Measurements from ENCODE around the gene RAB3B. TPM values are rescaled to one million over a fixed set of nuclear protein-coding genes. Genes with fewer than 3 reads are reported as not detected.
"Not testable (repeated sequence)": the region's sequence is repeated elsewhere in the genome, so short reads cannot be mapped to it uniquely, and the experiment has no call there.

RAB3B gene
- total RNA-seq, 4 donors from 2014 or later = 1.8 to 4.5 (median 3.4) TPM

DNA sequence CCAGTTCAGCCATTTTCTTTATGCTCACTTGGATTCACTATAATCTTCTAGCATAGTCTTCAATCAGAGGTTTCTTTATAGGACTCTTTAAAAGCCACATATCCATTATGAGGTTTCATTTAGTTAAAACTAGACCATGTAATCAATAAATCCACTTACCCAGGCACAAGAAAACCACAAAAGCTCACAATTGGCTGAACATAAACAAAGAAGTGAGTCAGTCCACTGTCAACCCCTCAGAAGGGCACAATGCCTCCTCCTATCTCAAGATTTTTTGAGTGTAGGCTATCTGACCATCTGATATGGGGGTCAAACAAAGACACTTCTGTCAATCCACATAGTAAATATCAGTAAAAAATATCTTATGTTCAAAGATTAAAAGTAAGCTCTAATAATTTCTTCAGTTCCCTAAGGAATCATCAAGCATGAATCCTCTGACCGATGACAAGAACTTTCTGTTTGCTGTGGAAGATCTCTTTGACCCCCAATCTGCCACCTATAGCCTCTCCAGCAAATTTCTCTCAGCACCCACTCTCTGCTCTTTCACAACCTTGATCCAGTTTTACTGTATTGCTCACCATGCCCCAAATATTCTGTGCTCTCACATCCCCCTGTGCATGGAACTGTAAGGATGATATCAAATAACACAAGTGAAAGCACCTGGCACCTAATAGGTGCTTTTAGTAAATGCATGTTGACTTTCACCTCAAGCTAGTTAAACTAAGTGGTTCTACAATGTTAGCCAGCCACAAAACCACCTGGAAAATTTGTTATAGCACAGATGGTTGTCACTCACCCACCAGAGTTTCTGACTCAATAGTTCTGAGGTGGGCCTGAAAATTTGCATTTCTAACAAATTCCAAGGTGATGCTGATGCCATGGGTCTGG is 16.7 kb downstream of the RAB3B start:
- in situ Hi-C loops (cut with MboI; ENCODE audit: low pct_ligation_motif_present in 1 of 4, low pct_unique_long_range_greater_than_20kb in 1 of 4, low sequenced_read_pairs in 3 of 4) = no loop called here
- Histone ChIP-seq H3K36me3 (no peaks in the 10 kb centered on the region), H3K4me1 (no peaks in the 10 kb centered on the region), H3K4me3 (no peak overlapping the region), H3K27me3 (no peaks in the 10 kb centered on the region), H3K9me3 (no peaks in the 10 kb centered on the region), H3K27ac (no peak overlapping the region)
- WGBS, 2 donors (ENCODE audit: low coverage in 1 of 2) = 60 to 90% methylated on average over 1 of the region's 1 CpG
- intact Hi-C loops (cut with DNase I; ENCODE audit: low total_unique reads) = no loop called here
- DNase-seq = no peak
- TF ChIP-seq, protein P1, sequence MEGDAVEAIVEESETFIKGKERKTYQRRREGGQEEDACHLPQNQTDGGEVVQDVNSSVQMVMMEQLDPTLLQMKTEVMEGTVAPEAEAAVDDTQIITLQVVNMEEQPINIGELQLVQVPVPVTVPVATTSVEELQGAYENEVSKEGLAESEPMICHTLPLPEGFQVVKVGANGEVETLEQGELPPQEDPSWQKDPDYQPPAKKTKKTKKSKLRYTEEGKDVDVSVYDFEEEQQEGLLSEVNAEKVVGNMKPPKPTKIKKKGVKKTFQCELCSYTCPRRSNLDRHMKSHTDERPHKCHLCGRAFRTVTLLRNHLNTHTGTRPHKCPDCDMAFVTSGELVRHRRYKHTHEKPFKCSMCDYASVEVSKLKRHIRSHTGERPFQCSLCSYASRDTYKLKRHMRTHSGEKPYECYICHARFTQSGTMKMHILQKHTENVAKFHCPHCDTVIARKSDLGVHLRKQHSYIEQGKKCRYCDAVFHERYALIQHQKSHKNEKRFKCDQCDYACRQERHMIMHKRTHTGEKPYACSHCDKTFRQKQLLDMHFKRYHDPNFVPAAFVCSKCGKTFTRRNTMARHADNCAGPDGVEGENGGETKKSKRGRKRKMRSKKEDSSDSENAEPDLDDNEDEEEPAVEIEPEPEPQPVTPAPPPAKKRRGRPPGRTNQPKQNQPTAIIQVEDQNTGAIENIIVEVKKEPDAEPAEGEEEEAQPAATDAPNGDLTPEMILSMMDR (IDR thresholded peaks at IDR 0.05) = no peak
- TF ChIP-seq POLR2A (IDR thresholded peaks at IDR 0.05) = no peak
- TF ChIP-seq EP300 (IDR thresholded peaks at IDR 0.05; ENCODE audit: low read depth) = no peak
- TF ChIP-seq POLR2AphosphoS5 (IDR thresholded peaks at IDR 0.05) = no peak

DNA sequence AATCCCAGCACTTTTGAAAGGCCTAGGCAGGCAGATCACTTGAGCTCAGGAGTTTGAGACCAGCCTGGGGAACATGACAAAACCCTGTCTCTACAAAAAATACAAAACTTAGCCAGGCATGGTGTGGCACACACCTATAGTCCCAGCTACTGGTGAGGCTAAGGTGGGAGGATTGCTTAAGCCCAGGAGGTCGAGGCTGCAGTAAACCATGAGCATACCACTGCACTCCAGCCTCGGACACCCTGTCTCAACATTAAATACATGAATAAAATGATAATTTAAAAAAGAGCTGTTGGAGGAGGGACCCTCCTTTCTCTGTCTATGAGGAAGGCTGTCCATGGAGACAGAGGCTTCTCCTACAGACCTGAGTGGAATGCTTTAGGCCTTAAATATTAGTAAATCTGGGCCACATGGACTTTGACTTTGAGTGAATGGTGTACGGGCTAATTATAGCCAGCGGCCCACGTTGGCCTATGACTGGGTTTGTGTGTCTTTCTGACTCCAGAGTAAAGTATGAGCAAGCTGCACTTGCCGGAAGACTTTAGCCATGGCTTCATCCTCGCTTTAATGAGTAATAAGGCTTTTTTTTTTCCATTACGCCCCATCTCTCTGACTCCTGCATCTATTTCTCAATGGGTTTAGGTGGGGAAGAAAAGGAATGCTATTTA is 21.3 kb downstream of the RAB3B start:
- H3K27ac ChIP-seq = no peak overlapping the region
- H3K4me1 ChIP-seq = no peaks in the 10 kb centered on the region
- TF ChIP-seq POLR2AphosphoS5 (IDR thresholded peaks at IDR 0.05) (no peak), POLR2A (IDR thresholded peaks at IDR 0.05) (no peak), EP300 (IDR thresholded peaks at IDR 0.05; ENCODE audit: low read depth) (no peak)
- TF ChIP-seq, protein P1 (IDR thresholded peaks at IDR 0.05) = no peak
- WGBS, 2 donors (ENCODE audit: low coverage in 1 of 2) = 77 to 84% methylated on average over 8 of the region's 8 CpGs
- H3K9me3 ChIP-seq = no peaks in the 10 kb centered on the region
- intact Hi-C loops (cut with DNase I; ENCODE audit: low total_unique reads) = no loop called here
- no peaks in the 10 kb centered on the region for H3K27me3 ChIP-seq
- no peaks in the 10 kb centered on the region for H3K36me3 ChIP-seq
- no peak for DNase-seq
- H3K4me3 ChIP-seq = no peak overlapping the region
- in situ Hi-C loops (cut with MboI; ENCODE audit: low pct_ligation_motif_present in 1 of 4, low pct_unique_long_range_greater_than_20kb in 1 of 4, low sequenced_read_pairs in 3 of 4) = no loop called here

DNA sequence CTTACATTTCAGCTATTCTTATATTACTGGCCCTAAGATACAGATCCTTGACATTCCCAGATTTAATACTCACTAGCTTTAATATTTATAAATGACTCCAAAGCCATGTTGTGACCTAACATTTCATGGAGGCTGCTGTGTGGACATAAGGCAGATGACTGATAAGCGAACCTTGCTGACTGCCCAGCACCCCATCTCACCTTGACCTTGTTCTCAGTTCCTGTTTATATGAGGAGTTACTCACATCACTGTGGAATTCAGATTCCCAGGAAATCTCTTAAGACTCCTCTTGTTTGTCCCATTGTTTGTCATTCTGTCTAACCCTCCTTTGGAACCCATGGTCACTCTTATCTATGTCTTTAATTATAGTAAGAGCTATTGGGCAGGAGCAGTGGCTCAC is 21.9 kb downstream of the RAB3B start:
- Histone ChIP-seq H3K9me3 (no peaks in the 10 kb centered on the region), H3K4me1 (no peaks in the 10 kb centered on the region), H3K27ac (no peak overlapping the region), H3K4me3 (no peak overlapping the region), H3K36me3 (no peaks in the 10 kb centered on the region), H3K27me3 (no peaks in the 10 kb centered on the region)
- intact Hi-C loops (cut with DNase I; ENCODE audit: low total_unique reads) = no loop called here
- no peak for DNase-seq
- in situ Hi-C loops (cut with MboI; ENCODE audit: low pct_ligation_motif_present in 1 of 4, low pct_unique_long_range_greater_than_20kb in 1 of 4, low sequenced_read_pairs in 3 of 4) = no loop called here
- WGBS, 2 donors (ENCODE audit: low coverage in 1 of 2) = 80 to 82% methylated on average over 1 of the region's 1 CpG
- TF ChIP-seq POLR2AphosphoS5 (IDR thresholded peaks at IDR 0.05) = no peak
- TF ChIP-seq, protein P1 (IDR thresholded peaks at IDR 0.05) = no peak
- no peak for TF ChIP-seq EP300 (IDR thresholded peaks at IDR 0.05; ENCODE audit: low read depth)
- TF ChIP-seq POLR2A (IDR thresholded peaks at IDR 0.05) = no peak

DNA sequence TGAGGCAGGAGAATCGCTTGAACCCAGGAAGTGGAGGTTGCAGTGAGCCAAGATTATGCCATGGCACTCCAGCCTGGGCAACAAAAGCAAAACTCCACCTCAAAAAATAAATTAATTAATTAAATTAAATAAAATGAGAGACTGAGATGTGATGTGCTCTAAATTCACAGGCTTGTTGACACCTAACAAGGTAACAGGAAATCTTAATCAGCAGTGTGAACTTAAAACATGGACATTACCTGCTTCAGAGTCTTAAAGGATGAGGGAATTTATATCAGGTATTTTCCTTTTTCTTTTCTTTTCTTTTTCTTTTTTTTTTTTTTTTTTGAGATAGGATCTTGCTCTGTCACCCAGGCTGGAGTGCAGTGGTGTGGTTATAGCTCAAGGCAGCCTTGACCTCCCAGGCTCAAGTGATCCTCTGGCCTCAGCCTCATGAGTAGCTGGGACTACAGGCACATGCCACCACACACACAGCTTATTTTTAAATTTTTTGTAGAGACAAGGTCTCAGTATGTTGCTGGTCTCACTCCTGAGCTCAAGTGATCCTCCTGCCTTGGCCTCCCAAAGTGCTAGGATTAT is 23.2 kb downstream of the RAB3B start:
- H3K4me1 ChIP-seq; in situ Hi-C loops (cut with MboI; ENCODE audit: low pct_ligation_motif_present in 1 of 4, low pct_unique_long_range_greater_than_20kb in 1 of 4, low sequenced_read_pairs in 3 of 4); H3K4me3 ChIP-seq; H3K27me3 ChIP-seq; DNase-seq; H3K9me3 ChIP-seq; H3K27ac ChIP-seq; H3K36me3 ChIP-seq; intact Hi-C loops (cut with DNase I; ENCODE audit: low total_unique reads): not testable (repeated sequence)
- 85 to 91% methylated on average over 1 of the region's 1 CpG for WGBS, 2 donors (ENCODE audit: low coverage in 1 of 2)

Measured in transverse colon (tissue), 4 donors.